PFSK-1 (cell line): Measurements from ENCODE around the gene ZBTB32.

Experiments used
- FOXP2 ChIP-seq: optimal IDR thresholded peaks from 2 replicates; pipeline ENCODE3; 2011; ENCODE audit warnings: borderline replicate concordance, control low read depth, inconsistent platforms; ENCODE audit not compliant: insufficient read depth; ENCODE audit errors: extremely low read length, extremely low read depth
- POLR2AphosphoS5 ChIP-seq: IDR thresholded peaks from 2 replicates; pipeline ENCODE4 v1.6.1; 2012; ENCODE audit warnings: low read depth, mild to moderate bottlenecking, control low read depth, low read length, moderate library complexity
- SIN3A ChIP-seq: IDR thresholded peaks from 2 replicates; pipeline ENCODE4 v1.6.1; 2012; ENCODE audit warnings: mild to moderate bottlenecking, low read length, moderate library complexity, borderline replicate concordance; ENCODE audit not compliant: insufficient read depth
- TAF1 ChIP-seq: IDR thresholded peaks from 2 replicates; pipeline ENCODE4 v1.6.1; 2012; ENCODE audit warnings: low read length, control low read depth, borderline replicate concordance; ENCODE audit not compliant: insufficient read depth
- TF ChIP-seq, protein P1 (sequence below), 2 experiments: IDR thresholded peaks; 2 replicates each; pipeline versions ENCODE4 v1.6.1 to v1.8.0; 2011 to 2012; ENCODE audit warnings: low read depth in 2 of 2, low read length in 2 of 2, control low read depth in 1 of 2, inconsistent platforms in 1 of 2, mild to moderate bottlenecking in 1 of 2, moderate library complexity in 1 of 2; ENCODE audit not compliant: insufficient read depth in 1 of 2

Gene ZBTB32

DNA sequence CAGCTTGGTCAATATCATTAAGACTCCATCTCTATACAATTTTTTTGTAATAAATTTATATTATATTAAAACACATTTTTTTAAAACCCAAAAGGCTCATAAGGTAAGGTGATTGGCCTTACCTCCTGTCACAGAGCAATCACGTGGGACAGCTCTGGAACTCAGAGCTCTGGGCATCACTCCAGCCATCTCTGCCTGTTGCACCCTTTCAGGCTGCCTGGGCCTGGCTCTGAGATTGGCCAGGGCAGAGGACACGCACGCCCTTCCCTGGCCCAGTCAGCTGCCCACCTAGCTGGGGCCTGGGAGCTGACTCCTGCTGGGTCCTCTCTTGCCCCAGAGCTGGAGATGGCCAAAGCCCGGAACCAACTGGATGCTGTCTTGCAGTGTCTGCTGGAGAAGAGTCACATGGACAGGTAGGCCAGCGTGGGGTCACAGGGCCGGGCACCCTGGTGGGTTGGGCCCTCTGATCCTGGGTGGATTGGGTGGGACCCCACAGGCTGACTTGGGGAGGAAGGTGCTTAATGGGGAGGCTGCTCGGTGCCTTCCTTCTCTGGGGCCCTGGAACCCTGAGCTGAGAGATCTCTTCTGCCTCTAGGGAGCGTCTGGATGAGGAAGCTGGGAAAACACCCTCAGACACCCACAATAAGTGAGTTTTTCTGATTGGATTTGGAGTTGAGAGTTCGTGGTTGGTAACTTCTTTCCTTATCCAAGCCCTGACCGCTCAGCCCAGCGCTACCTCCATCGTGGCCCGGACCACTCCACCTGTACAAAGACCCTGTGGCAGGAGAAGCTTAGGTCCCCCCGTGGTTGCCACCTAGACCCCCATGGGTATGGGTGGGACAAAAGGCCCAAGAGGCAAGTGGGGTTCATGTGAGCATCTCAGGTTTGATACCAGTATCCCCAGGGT lies 47.7 kb downstream of the ZBTB32 start:
- TF ChIP-seq TAF1 (no peak), FOXP2 (no peak), POLR2AphosphoS5 (no peak)
- TF ChIP-seq, protein P1, sequence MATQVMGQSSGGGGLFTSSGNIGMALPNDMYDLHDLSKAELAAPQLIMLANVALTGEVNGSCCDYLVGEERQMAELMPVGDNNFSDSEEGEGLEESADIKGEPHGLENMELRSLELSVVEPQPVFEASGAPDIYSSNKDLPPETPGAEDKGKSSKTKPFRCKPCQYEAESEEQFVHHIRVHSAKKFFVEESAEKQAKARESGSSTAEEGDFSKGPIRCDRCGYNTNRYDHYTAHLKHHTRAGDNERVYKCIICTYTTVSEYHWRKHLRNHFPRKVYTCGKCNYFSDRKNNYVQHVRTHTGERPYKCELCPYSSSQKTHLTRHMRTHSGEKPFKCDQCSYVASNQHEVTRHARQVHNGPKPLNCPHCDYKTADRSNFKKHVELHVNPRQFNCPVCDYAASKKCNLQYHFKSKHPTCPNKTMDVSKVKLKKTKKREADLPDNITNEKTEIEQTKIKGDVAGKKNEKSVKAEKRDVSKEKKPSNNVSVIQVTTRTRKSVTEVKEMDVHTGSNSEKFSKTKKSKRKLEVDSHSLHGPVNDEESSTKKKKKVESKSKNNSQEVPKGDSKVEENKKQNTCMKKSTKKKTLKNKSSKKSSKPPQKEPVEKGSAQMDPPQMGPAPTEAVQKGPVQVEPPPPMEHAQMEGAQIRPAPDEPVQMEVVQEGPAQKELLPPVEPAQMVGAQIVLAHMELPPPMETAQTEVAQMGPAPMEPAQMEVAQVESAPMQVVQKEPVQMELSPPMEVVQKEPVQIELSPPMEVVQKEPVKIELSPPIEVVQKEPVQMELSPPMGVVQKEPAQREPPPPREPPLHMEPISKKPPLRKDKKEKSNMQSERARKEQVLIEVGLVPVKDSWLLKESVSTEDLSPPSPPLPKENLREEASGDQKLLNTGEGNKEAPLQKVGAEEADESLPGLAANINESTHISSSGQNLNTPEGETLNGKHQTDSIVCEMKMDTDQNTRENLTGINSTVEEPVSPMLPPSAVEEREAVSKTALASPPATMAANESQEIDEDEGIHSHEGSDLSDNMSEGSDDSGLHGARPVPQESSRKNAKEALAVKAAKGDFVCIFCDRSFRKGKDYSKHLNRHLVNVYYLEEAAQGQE (IDR thresholded peaks at IDR 0.05; ENCODE audit: insufficient read depth in 1 of 2, low read depth in 2 of 2, low read length in 2 of 2): no peak

DNA sequence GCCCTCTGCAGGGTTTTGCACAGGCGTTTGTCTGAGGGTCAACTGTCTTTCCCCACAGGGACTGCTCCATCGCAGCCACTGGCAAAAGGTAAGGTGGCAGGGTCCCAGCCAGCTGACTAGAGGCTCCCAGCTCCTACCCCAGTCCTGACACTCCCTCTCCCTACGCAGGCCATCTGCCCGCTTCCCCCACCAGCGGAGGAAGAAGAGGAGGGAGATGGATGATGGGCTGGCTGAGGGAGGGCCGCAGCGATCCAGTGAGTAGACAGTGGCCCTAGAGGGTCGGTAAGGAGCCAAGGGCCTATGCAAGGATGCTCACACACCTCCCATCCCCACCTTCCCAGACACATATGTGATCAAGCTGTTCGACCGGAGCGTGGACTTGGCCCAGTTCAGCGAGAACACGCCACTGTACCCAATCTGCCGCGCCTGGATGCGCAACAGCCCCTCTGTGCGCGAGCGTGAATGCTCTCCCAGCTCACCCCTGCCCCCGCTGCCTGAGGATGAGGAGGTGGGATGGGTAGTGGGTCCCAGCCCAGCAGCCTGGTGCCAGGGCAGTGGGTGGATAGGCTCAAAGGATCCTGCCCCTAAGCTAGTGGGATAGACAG lies 48.5 kb downstream of the ZBTB32 start:
- TF ChIP-seq, protein P1 (IDR thresholded peaks at IDR 0.05; ENCODE audit: insufficient read depth in 1 of 2, low read depth in 2 of 2, low read length in 2 of 2): no peak
- TF ChIP-seq SIN3A (no peak), TAF1 (no peak), POLR2AphosphoS5 (no peak), FOXP2 (no peak)

GRCh38 chr19:35753634-35754369 lies 49.4 kb downstream of the ZBTB32 start:
- no peak for TF ChIP-seq SIN3A
- no peak for TF ChIP-seq POLR2AphosphoS5
- TF ChIP-seq TAF1: no peak
- no peak for TF ChIP-seq FOXP2
- TF ChIP-seq, protein P1 (IDR thresholded peaks at IDR 0.05; ENCODE audit: insufficient read depth in 1 of 2, low read depth in 2 of 2, low read length in 2 of 2): no peak

DNA sequence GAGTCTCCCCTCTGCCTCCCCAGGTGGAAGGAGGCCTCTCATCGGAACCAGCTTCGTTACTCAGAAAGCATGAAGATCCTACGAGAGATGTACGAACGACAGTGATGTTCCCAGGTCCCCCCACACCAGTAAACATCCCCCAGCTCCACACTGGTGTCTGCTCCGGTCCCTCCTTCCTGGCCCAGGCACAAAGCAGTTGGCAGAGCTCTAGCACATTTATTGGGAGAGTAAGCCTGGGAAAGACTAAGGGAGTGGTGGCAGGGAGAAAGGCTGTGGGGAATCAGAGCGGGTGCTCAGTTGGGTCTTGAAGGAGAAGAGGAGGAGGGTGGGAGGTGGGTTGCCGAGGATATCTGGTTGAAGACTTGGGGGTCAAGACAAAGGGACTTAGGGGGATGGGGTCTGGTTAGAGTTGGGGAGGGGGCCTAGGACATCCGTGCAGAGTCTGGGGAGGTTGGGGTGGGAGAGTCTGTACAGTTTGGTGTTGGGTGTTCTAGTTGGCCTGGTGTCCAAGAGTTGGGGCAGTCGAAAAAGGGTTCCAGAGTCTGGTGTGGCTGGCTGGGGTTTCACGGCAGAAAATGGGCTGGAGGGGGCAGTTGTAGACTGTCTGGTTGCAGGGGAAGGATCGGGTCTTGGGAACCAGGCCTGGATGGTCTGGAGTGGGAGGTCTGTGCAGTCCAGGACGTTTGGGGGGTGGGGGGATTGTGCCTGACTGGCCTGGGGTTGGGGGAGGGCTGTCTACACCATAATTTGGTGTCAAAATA lies 50.2 kb downstream of the ZBTB32 start:
- TF ChIP-seq TAF1 (no peak), FOXP2 (no peak), POLR2AphosphoS5 (no peak), SIN3A (no peak)
- TF ChIP-seq, protein P1 (IDR thresholded peaks at IDR 0.05; ENCODE audit: insufficient read depth in 1 of 2, low read depth in 2 of 2, low read length in 2 of 2): no peak
